ENCODE data around the gene SIAH3.

SIAH3 gene

DNA sequence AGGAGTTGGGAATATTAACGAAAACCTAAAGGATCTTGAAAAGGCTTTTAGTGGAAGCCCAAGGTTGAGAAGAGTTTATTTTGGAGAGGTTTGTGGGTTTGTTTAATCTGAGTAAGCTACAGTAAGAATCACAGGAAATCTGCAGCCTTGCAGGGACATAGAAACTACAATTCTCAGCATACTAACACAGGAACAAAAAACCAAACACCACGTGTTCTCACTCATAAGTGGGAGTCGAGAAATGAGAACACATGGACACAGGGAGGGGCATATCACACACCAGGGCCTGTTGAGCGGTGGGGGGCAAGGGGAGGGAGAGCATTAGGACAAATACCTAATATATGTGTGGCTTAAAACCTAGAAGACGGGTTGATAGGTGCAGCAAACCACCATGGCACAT is 8.7 kb upstream of the SIAH3 start:
- DNase-seq, result no peak

DNA sequence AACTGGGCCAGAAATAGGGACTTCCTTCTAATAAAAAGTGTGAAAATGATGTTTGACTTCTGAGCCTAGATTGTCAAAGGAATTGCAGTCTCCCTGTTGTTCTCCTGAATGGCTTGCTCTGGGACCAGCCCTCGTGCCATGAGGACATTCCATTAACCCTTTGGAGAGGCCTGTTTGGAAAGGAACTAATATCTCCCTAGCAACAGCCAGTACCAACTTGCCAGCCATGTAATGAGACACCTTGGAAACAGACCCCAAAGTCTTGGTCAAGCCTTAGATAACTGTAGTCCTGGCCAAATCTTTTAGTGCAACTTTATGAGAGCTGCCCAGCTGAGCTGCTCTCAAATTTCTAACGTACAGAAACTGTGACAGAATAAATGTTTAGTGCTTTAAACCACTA is 8.2 kb upstream of the SIAH3 start:
- no peak for DNase-seq

- DNase-seq, result no peak
Observed at GRCh38 chr13:45852494-45852893, 941 bp upstream of the SIAH3 start.

GRCh38 chr13:45851956-45852355 is 403 bp upstream of the SIAH3 start:
- DNase-seq, result no peak

DNA sequence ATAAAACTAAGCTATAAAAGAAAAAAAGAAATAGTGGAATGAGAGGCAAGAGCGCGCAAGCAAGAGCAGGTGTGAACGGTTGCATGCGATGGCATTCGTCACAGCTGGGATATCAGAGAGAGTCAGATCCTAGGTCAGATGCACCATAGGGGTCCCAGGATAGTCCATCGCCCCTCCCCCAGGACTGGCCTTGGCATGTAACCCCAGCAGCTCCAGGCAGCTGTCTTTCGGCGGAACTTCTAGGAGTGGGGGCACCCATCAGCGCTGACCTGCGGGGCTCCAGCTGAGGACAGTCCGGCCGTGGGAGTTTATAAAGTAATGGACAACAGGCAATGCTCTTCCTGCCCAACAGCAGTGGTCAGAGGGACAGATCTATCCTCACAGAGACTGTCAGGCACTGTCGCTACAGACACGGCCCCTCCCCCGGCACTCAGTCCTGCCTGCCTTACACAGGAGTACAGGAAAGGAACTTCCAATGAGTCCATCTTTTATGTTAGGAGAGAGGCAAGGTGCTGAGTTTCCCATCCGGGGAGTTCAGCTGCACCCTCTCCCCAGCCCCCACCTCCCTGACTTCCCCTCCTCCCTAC is 1.4 kb downstream of the SIAH3 start:
- no peak for DNase-seq

- DNase-seq, result no peak
Observed at GRCh38 chr13:45849408-45849807, 2.1 kb downstream of the SIAH3 start.

DNA sequence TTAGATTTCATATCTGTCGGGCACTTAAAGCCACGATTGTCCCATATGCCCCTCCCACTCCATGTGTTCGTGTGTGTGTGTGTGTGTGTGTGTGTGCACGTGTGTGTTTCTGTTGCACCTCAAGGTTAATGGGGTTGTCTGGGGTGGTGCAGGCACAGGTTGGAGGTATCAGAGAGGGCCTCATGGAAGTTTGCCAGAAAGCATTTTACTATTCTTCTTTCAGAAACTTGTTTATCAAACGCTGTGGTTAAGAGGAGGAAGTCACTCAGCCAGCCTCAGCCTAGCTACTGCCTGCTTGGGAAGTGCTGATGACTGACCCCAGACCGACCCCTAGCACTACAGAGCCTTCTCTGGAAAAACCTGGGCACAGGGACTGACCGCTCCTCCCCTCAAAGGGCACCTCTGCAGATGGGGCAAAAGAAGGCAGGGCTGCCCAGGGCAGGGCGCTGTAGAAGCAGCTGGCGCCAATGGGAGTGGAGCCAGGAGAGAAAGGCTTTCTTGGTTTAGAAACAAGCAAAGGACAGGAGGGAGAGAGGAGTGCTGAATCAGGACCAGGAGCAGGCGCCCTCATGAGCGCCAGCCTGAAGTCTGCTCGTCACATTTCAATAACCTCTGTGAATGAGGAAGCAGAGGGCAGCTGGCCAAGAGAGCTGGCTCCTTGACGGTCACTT is 3.9 kb downstream of the SIAH3 start:
- DNase-seq, result no peak

- no peak for DNase-seq
Observed at GRCh38 chr13:45846681-45847080, 4.9 kb downstream of the SIAH3 start.

DNA sequence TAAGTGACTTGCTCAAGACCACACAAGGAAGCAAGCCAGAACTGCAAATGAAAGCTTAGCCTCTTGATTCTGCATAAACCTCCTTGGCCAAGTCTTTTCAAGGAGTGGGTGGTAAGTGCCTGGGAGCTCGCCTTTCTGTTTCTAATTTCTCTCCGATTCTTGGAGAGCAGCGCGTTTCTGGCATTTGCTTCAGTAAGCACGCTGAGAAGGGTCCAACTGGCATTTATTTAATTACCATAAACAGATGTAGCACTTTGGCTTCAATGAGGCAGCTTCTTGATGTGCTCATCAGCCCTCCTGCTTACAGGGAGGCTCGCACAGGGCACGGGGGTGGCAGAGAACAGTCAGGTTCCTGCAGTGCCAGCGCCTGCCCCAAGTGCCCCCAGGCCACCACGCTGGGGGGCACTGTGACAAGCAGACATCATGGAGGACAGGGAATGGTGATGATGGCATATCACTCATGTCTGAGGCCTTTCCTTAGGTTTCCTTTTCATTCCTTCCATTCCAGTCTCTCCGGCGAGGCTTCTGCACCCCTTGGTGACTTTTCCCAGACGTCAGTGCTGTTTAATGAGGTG is 13.3 kb downstream of the SIAH3 start:
- no peak for DNase-seq

DNA sequence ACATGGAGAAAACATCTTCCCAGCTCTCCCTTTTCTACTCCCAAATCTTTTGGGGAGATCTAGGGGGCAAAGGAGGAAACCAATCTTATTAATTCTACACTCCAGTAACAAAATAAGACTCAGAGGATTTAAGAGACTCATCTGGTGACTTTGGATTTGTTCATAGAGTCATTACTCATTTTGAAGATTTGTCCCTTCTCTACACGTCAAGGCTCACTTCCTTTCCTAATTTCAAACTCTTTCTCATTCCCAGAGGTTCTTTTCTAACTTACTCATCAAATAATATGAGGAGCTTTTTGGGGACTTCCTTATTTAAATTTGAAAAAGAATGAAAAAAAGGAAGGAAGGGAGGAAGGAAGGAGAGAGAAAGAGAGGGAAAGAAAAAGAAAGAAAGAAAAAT is 14.4 kb downstream of the SIAH3 start:
- DNase-seq, result no peak

DNA sequence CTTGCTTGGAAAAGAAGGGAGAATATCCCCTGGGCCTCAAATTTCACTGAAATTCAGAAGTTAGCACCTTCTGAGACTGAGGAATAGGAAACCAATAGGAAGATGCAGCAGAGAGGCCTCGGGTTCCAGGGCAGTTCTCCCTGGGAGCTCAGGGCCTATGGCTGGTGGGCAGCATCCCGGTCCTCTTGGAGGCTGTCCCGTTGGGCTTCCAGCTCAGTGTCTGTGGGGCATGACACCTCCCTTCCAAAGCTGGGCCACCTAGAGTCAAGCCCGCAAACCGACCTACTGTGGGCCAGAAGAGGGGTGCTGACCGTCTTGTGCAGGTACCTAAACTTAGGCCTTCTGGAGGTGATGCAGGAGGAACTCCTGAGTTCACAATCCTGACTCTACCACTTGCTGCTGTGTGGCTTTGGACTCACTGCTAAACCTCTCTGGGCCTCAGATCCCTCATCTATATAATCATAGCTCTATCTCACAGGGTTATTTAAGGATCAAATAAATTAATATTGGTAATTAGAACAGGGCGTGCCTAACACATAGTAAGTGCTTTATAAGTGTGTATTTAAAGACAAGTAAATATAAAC is 17.1 kb downstream of the SIAH3 start:
- DNase-seq, result no peak

GRCh38 chr13:45833663-45834375 is 17.7 kb downstream of the SIAH3 start:
- DNase-seq, result no peak

GRCh38 chr13:45833242-45833641 is 18.3 kb downstream of the SIAH3 start:
- DNase-seq, result no peak

GRCh38 chr13:45831851-45832250 is 19.7 kb downstream of the SIAH3 start:
- no peak for DNase-seq

- DNase-seq, result no peak
Observed at GRCh38 chr13:45830121-45830520, 21.4 kb downstream of the SIAH3 start.

DNA sequence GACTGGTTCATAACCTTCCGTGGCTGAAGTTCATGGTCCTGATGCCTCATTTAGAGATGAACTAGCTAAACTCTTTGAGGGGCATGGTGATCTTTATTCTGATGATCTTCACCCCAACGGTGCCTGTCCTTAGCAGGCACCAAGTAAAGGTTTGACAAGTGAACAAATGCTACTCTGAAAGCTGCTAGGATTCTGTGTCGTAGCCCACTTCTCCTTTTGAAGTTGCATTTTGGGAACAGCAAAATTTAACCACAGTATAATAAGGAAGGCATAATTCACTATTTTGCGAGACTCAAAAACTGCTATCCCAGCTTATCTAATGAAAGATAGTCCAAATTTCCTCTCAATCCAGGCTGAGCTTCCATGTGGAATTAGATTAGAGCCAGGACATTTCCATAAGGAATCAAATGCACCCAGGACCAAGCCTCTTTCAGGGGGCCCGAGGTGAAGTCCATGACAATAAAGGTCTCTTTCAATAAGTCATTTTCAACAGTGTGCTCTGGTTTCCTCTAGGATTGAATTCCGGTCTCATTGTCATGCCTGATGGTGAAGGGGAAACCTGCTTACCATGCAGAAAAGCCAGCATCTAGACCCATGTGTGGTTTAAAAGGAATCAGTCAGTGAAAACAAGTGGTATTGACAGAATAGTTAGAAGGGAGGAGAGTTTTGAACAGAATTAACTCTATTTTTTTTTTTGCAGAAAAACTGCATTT is 23.1 kb downstream of the SIAH3 start:
- DNase-seq, result no peak

- DNase-seq, result no peak
Observed at GRCh38 chr13:45827318-45827717, 24.2 kb downstream of the SIAH3 start.

DNA sequence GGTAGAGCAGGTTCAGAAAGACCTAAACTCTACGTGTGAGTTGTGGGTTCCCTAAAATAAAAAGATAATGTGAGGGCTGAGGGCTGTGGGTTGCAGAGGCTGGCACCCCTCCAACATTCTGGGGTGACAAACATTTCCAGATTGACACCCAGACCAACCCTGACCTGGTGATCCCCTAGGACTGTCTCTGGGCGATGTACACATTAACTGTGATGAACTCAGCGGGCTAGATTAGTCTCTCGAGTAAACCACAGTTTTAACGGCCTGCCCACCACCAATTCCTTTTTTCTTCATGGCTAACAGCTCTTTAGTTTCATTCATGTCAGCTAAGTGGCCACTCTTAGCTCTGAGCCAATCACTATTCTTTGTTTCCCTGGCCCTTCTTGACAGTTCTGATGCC is 24.8 kb downstream of the SIAH3 start:
- DNase-seq, result no peak

DNA sequence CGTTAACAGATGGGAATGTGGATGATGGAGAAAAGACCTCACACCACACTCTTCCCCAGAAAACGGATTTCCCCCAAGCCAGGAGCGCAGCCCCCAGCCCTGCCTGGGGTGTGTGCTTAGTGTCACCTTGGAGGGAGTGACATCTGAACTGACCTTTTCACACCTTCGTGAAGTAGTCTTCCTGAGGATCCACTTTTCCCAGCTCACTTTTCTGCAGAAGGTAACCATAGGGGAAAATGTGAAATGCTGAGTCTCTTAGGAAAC is 26.2 kb downstream of the SIAH3 start:
- no peak for DNase-seq

- DNase-seq, result no peak
Observed at GRCh38 chr13:45823583-45823982, 28.0 kb downstream of the SIAH3 start.

GRCh38 chr13:45821811-45822210 is 29.7 kb downstream of the SIAH3 start:
- DNase-seq, result no peak

GRCh38 chr13:45820106-45820838 is 31.3 kb downstream of the SIAH3 start:
- no peak for DNase-seq

DNA sequence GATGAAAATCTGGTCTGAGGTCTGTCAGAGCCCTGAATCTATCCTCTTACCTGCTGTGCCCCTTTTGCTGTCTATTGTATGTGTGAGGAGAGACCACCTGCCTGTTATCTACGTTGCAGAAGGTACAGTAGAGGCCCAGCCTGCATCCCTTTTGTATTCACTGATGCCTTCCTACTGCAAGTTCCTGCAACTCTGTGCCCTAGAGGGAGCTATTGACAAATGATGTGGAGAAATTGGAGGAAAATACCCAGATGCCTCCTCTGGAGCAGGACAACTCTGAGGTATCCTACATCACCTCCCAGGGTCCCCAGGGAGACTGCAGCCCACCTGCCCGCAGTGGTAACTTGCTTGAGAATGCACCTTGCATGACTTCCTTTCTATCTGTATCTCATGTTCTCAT is 33.7 kb downstream of the SIAH3 start:
- no peak for DNase-seq

All from activated T-cell treated with anti-CD3 and anti-CD28 coated beads for 4 hours (primary cell).